ENCODE data around the gene CALML5.

The CALML5 gene

DNA sequence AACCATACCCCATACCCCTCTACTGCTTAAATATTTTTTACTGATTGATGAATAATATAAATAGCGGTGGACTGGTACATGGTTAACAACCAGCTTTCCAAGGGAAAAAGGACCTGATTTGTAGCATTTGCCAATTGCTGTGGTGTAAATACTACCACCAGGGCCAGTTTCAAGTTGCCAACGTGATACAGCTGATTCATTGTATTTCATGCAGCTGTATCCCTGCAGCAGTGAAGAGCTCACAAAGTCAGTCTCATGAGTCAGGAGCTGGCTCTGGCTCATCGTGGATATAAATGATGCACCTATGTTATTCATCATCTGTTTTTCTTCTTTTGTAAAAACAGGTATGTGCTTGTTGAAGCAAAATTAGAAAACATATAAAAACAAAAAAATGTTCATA, 15.2 kb downstream of the CALML5 start:
- TF ChIP-seq EGR1 (IDR thresholded peaks at IDR 0.05) (no peak), USF1 (IDR thresholded peaks at IDR 0.05) (no peak)

- TF ChIP-seq CEBPB (IDR thresholded peaks at IDR 0.05) (no peak), TAF1 (IDR thresholded peaks at IDR 0.05; ENCODE audit: low read depth) (no peak), FOXM1 (IDR thresholded peaks at IDR 0.05; ENCODE audit: borderline replicate concordance, low read depth) (no peak), TEAD4 (IDR thresholded peaks at IDR 0.05) (no peak), TCF12 (IDR thresholded peaks at IDR 0.05; ENCODE audit: low read depth) (no peak), CREB1 (IDR thresholded peaks at IDR 0.05; ENCODE audit: low read depth) (no peak), MAX (IDR thresholded peaks at IDR 0.05) (no peak), RAD21 (IDR thresholded peaks at IDR 0.05; ENCODE audit: low read depth) (no peak), REST (IDR thresholded peaks at IDR 0.05; ENCODE audit: low read depth) (no peak), EGR1 (IDR thresholded peaks at IDR 0.05) (no peak), USF1 (IDR thresholded peaks at IDR 0.05) (no peak), YY1 (IDR thresholded peaks at IDR 0.05; ENCODE audit: low read depth) (no peak), NFIC (IDR thresholded peaks at IDR 0.05) (no peak), ZBTB7A (IDR thresholded peaks at IDR 0.05; ENCODE audit: low read depth) (no peak), EP300 (IDR thresholded peaks at IDR 0.05; ENCODE audit: borderline replicate concordance) (no peak)
Observed at GRCh38 chr10:5482016-5482415, 17.4 kb downstream of the CALML5 start.

- TF ChIP-seq ZBTB7A (IDR thresholded peaks at IDR 0.05; ENCODE audit: low read depth) (no peak), YY1 (IDR thresholded peaks at IDR 0.05; ENCODE audit: low read depth) (no peak), CEBPB (IDR thresholded peaks at IDR 0.05) (no peak), TAF1 (IDR thresholded peaks at IDR 0.05; ENCODE audit: low read depth) (no peak), CREB1 (IDR thresholded peaks at IDR 0.05; ENCODE audit: low read depth) (no peak), EP300 (IDR thresholded peaks at IDR 0.05; ENCODE audit: borderline replicate concordance) (no peak), EGR1 (IDR thresholded peaks at IDR 0.05) (no peak), RAD21 (IDR thresholded peaks at IDR 0.05; ENCODE audit: low read depth) (no peak), REST (IDR thresholded peaks at IDR 0.05; ENCODE audit: low read depth) (no peak), NFIC (IDR thresholded peaks at IDR 0.05) (no peak), MAX (IDR thresholded peaks at IDR 0.05) (no peak), TCF12 (IDR thresholded peaks at IDR 0.05; ENCODE audit: low read depth) (no peak)
Observed at GRCh38 chr10:5481121-5481520, 18.2 kb downstream of the CALML5 start.

- no peak for TF ChIP-seq USF1 (IDR thresholded peaks at IDR 0.05)
- TF ChIP-seq CREB1 (IDR thresholded peaks at IDR 0.05; ENCODE audit: low read depth), result no peak
- TF ChIP-seq CEBPB (IDR thresholded peaks at IDR 0.05), result no peak
- no peak for TF ChIP-seq EP300 (IDR thresholded peaks at IDR 0.05; ENCODE audit: borderline replicate concordance)
- TF ChIP-seq YY1 (IDR thresholded peaks at IDR 0.05; ENCODE audit: low read depth), result no peak
- no peak for TF ChIP-seq REST (IDR thresholded peaks at IDR 0.05; ENCODE audit: low read depth)
- TF ChIP-seq NFIC (IDR thresholded peaks at IDR 0.05), result no peak
- no peak for TF ChIP-seq MAX (IDR thresholded peaks at IDR 0.05)
- no peak for TF ChIP-seq ZBTB7A (IDR thresholded peaks at IDR 0.05; ENCODE audit: low read depth)
- no peak for TF ChIP-seq EGR1 (IDR thresholded peaks at IDR 0.05)
- no peak for TF ChIP-seq RAD21 (IDR thresholded peaks at IDR 0.05; ENCODE audit: low read depth)
- TF ChIP-seq TEAD4 (IDR thresholded peaks at IDR 0.05), result no peak
- no peak for TF ChIP-seq TCF12 (IDR thresholded peaks at IDR 0.05; ENCODE audit: low read depth)
- TF ChIP-seq TAF1 (IDR thresholded peaks at IDR 0.05; ENCODE audit: low read depth), result no peak
- TF ChIP-seq FOXM1 (IDR thresholded peaks at IDR 0.05; ENCODE audit: borderline replicate concordance, low read depth), result no peak
Observed at GRCh38 chr10:5480162-5480941, 19.0 kb downstream of the CALML5 start.
